Measurements from ENCODE around the gene PIK3R5.

- TF ChIP-seq CTCF (conservative IDR thresholded peaks at IDR 0.05 in 1 of 2, IDR thresholded peaks at IDR 0.05 in 1 of 2; ENCODE audit: low read depth in 1 of 2, low read length in 2 of 2) (no peak), EZH2 (IDR thresholded peaks at IDR 0.05; ENCODE audit: low read length, missing control alignments) (no peak)
These were observed 6.1 kb downstream of the PIK3R5 start for GRCh38 chr17:8959312-8959918.

All from fibroblast of lung (primary cell).